ENCODE measurements around the gene PDZD4.

PDZD4 gene

GRCh38 chrX:153762626-153763173, 67.6 kb downstream of the PDZD4 start:
- DNase-seq: no peak
- TF ChIP-seq GATA1 (IDR thresholded peaks at IDR 0.05; ENCODE audit: low read depth, low read length) (no peak), POLR2A (IDR thresholded peaks at IDR 0.05; ENCODE audit: low read length) (no peak)

DNA sequence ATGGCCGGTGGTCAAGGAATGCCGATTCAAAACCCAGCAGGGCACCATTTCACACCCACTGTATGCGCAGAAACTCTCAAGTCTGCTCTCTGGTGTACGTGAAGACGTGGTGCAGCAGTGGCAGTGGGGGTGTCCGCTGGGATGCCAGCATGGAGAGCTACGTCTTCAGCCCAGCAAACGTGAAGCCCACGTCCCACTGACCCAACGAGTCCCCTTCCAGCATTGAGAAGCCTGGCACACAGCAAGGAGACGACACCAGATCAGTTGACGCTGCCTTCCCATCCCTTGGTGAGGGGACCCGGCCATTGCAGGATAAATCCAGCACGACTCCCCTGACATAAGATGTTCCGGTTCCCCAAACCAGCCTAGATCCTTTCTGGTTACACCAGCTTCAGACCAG, 68.5 kb downstream of the PDZD4 start:
- TF ChIP-seq GATA1 (IDR thresholded peaks at IDR 0.05; ENCODE audit: low read depth, low read length) (no peak), POLR2A (IDR thresholded peaks at IDR 0.05; ENCODE audit: low read length) (no peak)
- no peak for DNase-seq

- TF ChIP-seq POLR2A (IDR thresholded peaks at IDR 0.05; ENCODE audit: low read length) (no peak), GATA1 (IDR thresholded peaks at IDR 0.05; ENCODE audit: low read depth, low read length) (no peak)
Observed at GRCh38 chrX:153755136-153755535, 75.2 kb downstream of the PDZD4 start.

More at GRCh38 chrX:153755136-153755535, 75.2 kb downstream of the PDZD4 start:
- DNase-seq: no peak

All from erythroblast (primary cell).